ENCODE data around the gene XRN2. TPM values are rescaled to one million over a fixed set of nuclear protein-coding genes. Genes with fewer than 3 reads are reported as not detected.

The XRN2 gene
- polyA plus RNA-seq, 2 of the 4 experiments (the other 2 are of a cell fraction) = 125 to 192 TPM

DNA sequence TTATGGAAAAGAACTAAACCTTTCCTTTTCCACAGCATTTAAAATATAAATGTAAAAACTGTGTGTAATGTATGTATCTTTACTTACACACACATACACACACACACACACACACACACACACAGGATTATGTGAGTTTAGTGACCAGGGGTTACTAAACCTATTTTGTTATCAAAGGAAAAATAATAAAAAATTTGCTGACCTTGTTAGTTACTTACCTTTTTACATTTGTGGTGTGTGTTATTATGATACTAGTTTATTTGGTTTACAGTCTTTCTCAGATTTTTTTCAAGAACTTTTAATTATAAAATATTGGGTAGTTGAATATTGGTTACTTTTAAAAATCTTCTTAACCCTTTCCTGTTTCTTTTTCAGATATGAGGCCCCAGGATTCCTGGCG, 78.5 kb downstream of the XRN2 start:
- no peak overlapping the region for H3K27ac ChIP-seq
- FAIRE-seq (no peak), ATAC-seq (no peak), DNase-seq (ENCODE audit: low read depth in 1 of 2, low spot score in 1 of 2) (no peak)
- ChIA-PET CTCF (interaction anchor here (1.5 to 1.7 kb wide), 2 partner anchors 18 to 146 kb away, joined by 3 to 11 read pairs; no protein-coding TSS in a partner anchor), POLR2A (no interaction called here)
- no peak overlapping the region for H3K4me3 ChIP-seq
- H3K4me1 ChIP-seq = no peaks in the 10 kb centered on the region
- 91% methylated on average over 1 of the region's 1 CpG for WGBS (ENCODE audit: missing lambda C conversion rate)
- no peaks in the 10 kb centered on the region for H3K9me3 ChIP-seq
- peak; percentile 69 for TF ChIP-seq MAFK (IDR thresholded peaks at IDR 0.05; ENCODE audit: partially characterized antibody)
- no peak for TF ChIP-seq EHMT2 (IDR thresholded peaks at IDR 0.05; ENCODE audit: low read depth)
- no peak for TF ChIP-seq EHF (CRISPR knock-in tag; IDR thresholded peaks at IDR 0.05)
- H3K4me2 ChIP-seq = no peak overlapping the region

DNA sequence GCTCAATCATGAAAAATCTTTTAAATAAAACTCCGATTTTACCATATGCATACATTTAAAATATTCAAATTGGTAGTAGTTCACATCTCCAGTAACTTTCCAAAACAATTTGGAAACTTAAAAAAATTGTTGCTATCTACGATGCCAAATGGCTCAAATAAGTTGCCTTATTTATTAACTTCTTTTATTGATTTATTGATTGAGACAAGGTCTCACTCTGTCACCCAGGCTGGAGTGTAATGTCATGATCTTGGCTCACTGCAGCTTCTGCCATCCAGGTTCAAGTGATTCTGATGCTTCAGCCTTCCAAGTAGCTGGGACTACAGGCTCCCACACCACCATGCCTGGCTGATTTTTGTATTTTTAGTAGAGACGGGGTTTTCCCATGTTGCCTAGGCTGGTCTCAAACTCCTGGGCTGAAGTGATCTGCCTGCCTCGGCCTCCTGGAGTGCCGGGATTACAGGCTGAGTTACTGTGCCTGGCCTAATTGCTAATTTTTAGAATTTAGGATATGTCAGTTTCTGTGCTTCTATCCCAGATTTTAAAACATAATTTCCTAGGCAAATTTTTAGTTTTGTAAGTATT, 81.3 kb downstream of the XRN2 start:
- H3K4me2 ChIP-seq = no peak overlapping the region
- no peak overlapping the region for H3K4me3 ChIP-seq
- ATAC-seq (no peak), FAIRE-seq (peak; percentile 36), DNase-seq (ENCODE audit: low read depth in 1 of 2, low spot score in 1 of 2) (no peak)
- ChIA-PET POLR2A (no interaction called here), CTCF (interaction anchor here (0.7 to 1.9 kb wide), 3 partner anchors 11 to 149 kb away, joined by 3 to 9 read pairs (median 3); no protein-coding TSS in a partner anchor)
- no peak overlapping the region for H3K27ac ChIP-seq
- no peaks in the 10 kb centered on the region for H3K9me3 ChIP-seq
- 92% methylated on average over 5 of the region's 5 CpGs for WGBS (ENCODE audit: missing lambda C conversion rate)
- H3K4me1 ChIP-seq = no peaks in the 10 kb centered on the region
- no peak for TF ChIP-seq TP53 (CRISPR knock-in tag; IDR thresholded peaks at IDR 0.05)
- no peak for TF ChIP-seq CBX8 (IDR thresholded peaks at IDR 0.05)
- TF ChIP-seq, protein P1, sequence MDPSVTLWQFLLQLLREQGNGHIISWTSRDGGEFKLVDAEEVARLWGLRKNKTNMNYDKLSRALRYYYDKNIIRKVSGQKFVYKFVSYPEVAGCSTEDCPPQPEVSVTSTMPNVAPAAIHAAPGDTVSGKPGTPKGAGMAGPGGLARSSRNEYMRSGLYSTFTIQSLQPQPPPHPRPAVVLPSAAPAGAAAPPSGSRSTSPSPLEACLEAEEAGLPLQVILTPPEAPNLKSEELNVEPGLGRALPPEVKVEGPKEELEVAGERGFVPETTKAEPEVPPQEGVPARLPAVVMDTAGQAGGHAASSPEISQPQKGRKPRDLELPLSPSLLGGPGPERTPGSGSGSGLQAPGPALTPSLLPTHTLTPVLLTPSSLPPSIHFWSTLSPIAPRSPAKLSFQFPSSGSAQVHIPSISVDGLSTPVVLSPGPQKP (IDR thresholded peaks at IDR 0.05; ENCODE audit: low read depth, low read length) = no peak
- TF ChIP-seq FOSL2 (IDR thresholded peaks at IDR 0.05) = no peak
- TF ChIP-seq FOSL2 (CRISPR knock-in tag; IDR thresholded peaks at IDR 0.05) = no peak
- TF ChIP-seq EP300 (IDR thresholded peaks at IDR 0.05) = no peak
- no peak for TF ChIP-seq ZFP36 (IDR thresholded peaks at IDR 0.05; ENCODE audit: borderline replicate concordance, partially characterized antibody)
- no peak for TF ChIP-seq POLR2A (IDR thresholded peaks at IDR 0.05; ENCODE audit: low read length)
- TF ChIP-seq NR3C1 (IDR thresholded peaks at IDR 0.05) = no peak
- no peak for TF ChIP-seq EHMT2 (IDR thresholded peaks at IDR 0.05; ENCODE audit: low read depth)
- no peak for TF ChIP-seq SREBF2 (IDR thresholded peaks at IDR 0.05)
- no peak for TF ChIP-seq CEBPB (IDR thresholded peaks at IDR 0.05)
- TF ChIP-seq RAD21 (conservative IDR thresholded peaks at IDR 0.05 in 1 of 2, IDR thresholded peaks at IDR 0.05 in 1 of 2) = no peak
- TF ChIP-seq NFE2L2 (conservative IDR thresholded peaks at IDR 0.05; ENCODE audit: low read length) = no peak
- TF ChIP-seq ZSCAN20 (CRISPR knock-in tag; IDR thresholded peaks at IDR 0.05) = no peak
- TF ChIP-seq RARB (CRISPR knock-in tag; IDR thresholded peaks at IDR 0.05) = no peak
- no peak for TF ChIP-seq GATA3 (IDR thresholded peaks at IDR 0.05; ENCODE audit: borderline replicate concordance)

DNA sequence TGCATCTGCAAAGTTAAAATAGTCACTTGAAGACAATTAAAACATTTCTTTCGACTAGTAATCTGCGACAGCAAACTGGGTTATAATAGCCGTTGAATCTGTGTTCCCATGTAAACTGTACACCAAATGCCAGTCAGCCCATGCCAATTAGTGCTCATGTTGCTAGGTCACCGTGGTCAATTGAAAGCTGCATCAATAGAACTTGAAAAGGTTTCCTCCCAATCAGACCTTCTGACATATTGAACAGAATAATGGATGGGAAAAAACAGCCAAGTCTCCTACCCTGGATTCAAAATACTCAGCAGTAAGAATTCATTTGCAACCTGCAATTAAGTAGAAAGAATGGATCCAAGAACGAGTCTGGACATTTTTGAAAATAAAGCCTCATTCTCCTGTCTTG, 83.0 kb downstream of the XRN2 start:
- no peak overlapping the region for H3K27ac ChIP-seq
- DNase-seq (ENCODE audit: low read depth in 1 of 2, low spot score in 1 of 2) = no peak
- WGBS (ENCODE audit: missing lambda C conversion rate) = 90% methylated on average over 5 of the region's 5 CpGs
- ChIA-PET CTCF (interaction anchor here (1.9 kb wide), 1 partner anchor 150 kb away, joined by 9 read pairs; no protein-coding TSS in a partner anchor), POLR2A (no interaction called here)
- no peak overlapping the region for H3K4me3 ChIP-seq
- ATAC-seq = no peak
- no peaks in the 10 kb centered on the region for H3K4me1 ChIP-seq
- TF ChIP-seq MAFK (IDR thresholded peaks at IDR 0.05; ENCODE audit: partially characterized antibody) (no peak), HOXB13 (CRISPR knock-in tag; IDR thresholded peaks at IDR 0.05; ENCODE audit: low read depth) (no peak), KDM1A (IDR thresholded peaks at IDR 0.05; ENCODE audit: low read depth) (no peak), JUNB (IDR thresholded peaks at IDR 0.05) (no peak), ZNF302 (CRISPR knock-in tag; IDR thresholded peaks at IDR 0.05) (no peak), MAZ (IDR thresholded peaks at IDR 0.05; ENCODE audit: borderline replicate concordance, low read depth, low read length) (no peak), CBX8 (IDR thresholded peaks at IDR 0.05) (no peak), RFX5 (IDR thresholded peaks at IDR 0.05) (no peak), HEYL (CRISPR knock-in tag; IDR thresholded peaks at IDR 0.05) (no peak)
- TF ChIP-seq, protein P2, sequence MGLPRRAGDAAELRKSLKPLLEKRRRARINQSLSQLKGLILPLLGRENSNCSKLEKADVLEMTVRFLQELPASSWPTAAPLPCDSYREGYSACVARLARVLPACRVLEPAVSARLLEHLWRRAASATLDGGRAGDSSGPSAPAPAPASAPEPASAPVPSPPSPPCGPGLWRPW (IDR thresholded peaks at IDR 0.05) = no peak
- H3K4me2 ChIP-seq = no peak overlapping the region
- FAIRE-seq = peak; percentile 7
- H3K9me3 ChIP-seq = no peaks in the 10 kb centered on the region

All from A549 (cell line).